ENCODE measurements around the gene ACADM. TPM values are rescaled to one million over a fixed set of nuclear protein-coding genes. Genes with fewer than 3 reads are reported as not detected.

ACADM gene
- total and polyA plus RNA-seq, 2 of the 13 experiments (the other 11 are each of a cell fraction or from before 2014, with no cell fraction given): 43.7 to 92.2 TPM

DNA sequence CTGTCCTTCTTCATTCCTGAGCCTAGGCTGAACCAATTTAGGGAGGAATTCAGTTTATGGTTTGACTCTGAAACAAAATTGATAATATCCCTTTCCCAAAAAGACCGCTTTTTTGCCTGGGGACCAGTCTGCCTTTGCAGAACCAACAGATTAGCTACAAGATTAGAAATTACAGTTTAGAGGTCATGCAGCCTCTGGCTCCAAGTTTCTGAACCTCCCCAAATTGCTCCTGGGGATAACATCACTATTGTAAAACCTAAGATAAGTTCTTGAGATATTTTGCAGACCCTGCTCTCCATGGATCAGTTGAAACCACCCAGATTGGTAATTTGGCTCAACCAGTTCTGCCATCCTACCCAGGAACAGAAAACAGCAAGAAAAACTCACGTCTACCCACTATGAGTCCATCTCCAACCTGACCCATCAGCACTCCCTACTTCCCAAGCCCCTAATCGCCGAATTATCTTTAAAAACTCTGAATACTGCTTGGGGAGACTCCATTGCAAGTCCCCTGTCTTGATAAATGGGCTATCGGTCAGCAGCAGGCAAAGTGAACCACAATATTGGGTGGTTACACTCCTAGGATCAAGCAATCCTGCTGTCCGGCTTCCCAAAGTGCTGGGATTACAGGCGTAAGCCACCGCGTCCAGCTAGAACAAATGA is 60.9 kb downstream of the ACADM start:
- intact Hi-C loops (cut with micrococcal nuclease; ENCODE audit: unreplicated experiment): no loop called here
- H3K4me1 ChIP-seq (ENCODE audit: insufficient read depth, low read length): peaks cover 27% of the 10 kb centered on the region
- peaks cover 35% of the 10 kb centered on the region for H4K20me1 ChIP-seq (ENCODE audit: insufficient read depth, low read length)
- H3K79me2 ChIP-seq (ENCODE audit: insufficient read depth, low read length): peaks cover 47% of the 10 kb centered on the region
- 40% methylated on average over 9 of the region's 9 CpGs for WGBS (ENCODE audit: low lambda C conversion rate)
- no peaks in the 10 kb centered on the region for H3K9me3 ChIP-seq (ENCODE audit: low read length)
- H3K9ac ChIP-seq (ENCODE audit: insufficient read depth, low read depth, low read length): peak overlapping the region; percentile 95
- H3K4me3 ChIP-seq (replicated peaks in 1 of 3; ENCODE audit: insufficient read depth in 1 of 3, low read depth in 2 of 3, low read length in 3 of 3): peak overlapping the region; percentile 9 to 48 (median 48); a peak in 5 of 6 replicates
- H3K36me3 ChIP-seq (replicated peaks in 1 of 2; ENCODE audit: control insufficient read depth in 1 of 2, insufficient read depth in 2 of 2, low read length in 2 of 2): peaks cover under 1 to 12% of the 10 kb centered on the region in 2 experiments; a peak in 3 of 5 replicates
- peak overlapping the region; percentile 67 for H3K4me2 ChIP-seq (ENCODE audit: low read depth, low read length)
- TSS peak; percentile 100 for BruUV-seq (replicated peaks)
- in situ Hi-C loops (cut with HindIII; ENCODE audit: extremely low pct_ligation_motif_present, low pct_unique_long_range_greater_than_20kb): loop anchor here (5.0 kb wide), 1 partner anchor 58 kb away; no protein-coding TSS in a partner anchor
- no peaks in the 10 kb centered on the region; a peak in 1 of 5 replicates for H3K27me3 ChIP-seq (ENCODE audit: control insufficient read depth in 1 of 2, insufficient read depth in 2 of 2, low read length in 2 of 2)
- H3K27ac ChIP-seq (ENCODE audit: extremely low read length, insufficient read depth, low read length): peak overlapping the region; percentile 89
- no peak for ATAC-seq
- ChIA-PET POLR2A (interaction anchor here (0.7 to 3.9 kb wide), 18 partner anchors 8 to 520 kb away, joined by 3 to 54 read pairs (median 5); partner anchors contain the start of genes ACADM and MSH4), CTCF (ENCODE audit: low intra/inter-chr PET ratio, low total read pairs) (no interaction called here)
- DNase-seq (ENCODE audit: low spot score): no peak
- H2AFZ ChIP-seq (ENCODE audit: low read length): peak overlapping the region; percentile 91
- FAIRE-seq: no peak
- TF ChIP-seq ZNF496 (CRISPR knock-in tag; IDR thresholded peaks at IDR 0.05; ENCODE audit: insufficient replicate concordance) (no peak), ZNF331 (CRISPR knock-in tag; IDR thresholded peaks at IDR 0.05) (no peak), ZNF317 (CRISPR knock-in tag; IDR thresholded peaks at IDR 0.05) (peak; percentile 15; the same call in 1 of the 2 replicates), PCBP2 (optimal IDR thresholded peaks at IDR 0.05; ENCODE audit: low read depth, low read length, poor library complexity, severe bottlenecking) (no peak), KLF15 (CRISPR knock-in tag; IDR thresholded peaks at IDR 0.05; ENCODE audit: borderline replicate concordance) (no peak), GATA4 (IDR thresholded peaks at IDR 0.05; ENCODE audit: borderline replicate concordance, low read depth) (no peak), MAFK (conservative IDR thresholded peaks at IDR 0.05 in 1 of 2, IDR thresholded peaks at IDR 0.05 in 1 of 2; ENCODE audit: low read length in 2 of 2) (no peak), XBP1 (CRISPR knock-in tag; IDR thresholded peaks at IDR 0.05) (no peak), POLR2A (IDR thresholded peaks at IDR 0.05; ENCODE audit: insufficient read depth in 1 of 2, low read depth in 2 of 2, low read length in 2 of 2) (no peak), MED8 (CRISPR knock-in tag; IDR thresholded peaks at IDR 0.05; ENCODE audit: insufficient replicate concordance) (peak; percentile 17), FOXA3 (CRISPR knock-in tag; IDR thresholded peaks at IDR 0.05) (no peak), ZNF776 (CRISPR knock-in tag; IDR thresholded peaks at IDR 0.05) (no peak), ZNF225 (CRISPR knock-in tag; IDR thresholded peaks at IDR 0.05) (no peak), SRY (CRISPR knock-in tag; IDR thresholded peaks at IDR 0.05) (no peak)
- TF ChIP-seq, protein P1, sequence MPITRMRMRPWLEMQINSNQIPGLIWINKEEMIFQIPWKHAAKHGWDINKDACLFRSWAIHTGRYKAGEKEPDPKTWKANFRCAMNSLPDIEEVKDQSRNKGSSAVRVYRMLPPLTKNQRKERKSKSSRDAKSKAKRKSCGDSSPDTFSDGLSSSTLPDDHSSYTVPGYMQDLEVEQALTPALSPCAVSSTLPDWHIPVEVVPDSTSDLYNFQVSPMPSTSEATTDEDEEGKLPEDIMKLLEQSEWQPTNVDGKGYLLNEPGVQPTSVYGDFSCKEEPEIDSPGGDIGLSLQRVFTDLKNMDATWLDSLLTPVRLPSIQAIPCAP (CRISPR knock-in tag; IDR thresholded peaks at IDR 0.05; ENCODE audit: low read depth): no peak
- TF ChIP-seq, protein P2, sequence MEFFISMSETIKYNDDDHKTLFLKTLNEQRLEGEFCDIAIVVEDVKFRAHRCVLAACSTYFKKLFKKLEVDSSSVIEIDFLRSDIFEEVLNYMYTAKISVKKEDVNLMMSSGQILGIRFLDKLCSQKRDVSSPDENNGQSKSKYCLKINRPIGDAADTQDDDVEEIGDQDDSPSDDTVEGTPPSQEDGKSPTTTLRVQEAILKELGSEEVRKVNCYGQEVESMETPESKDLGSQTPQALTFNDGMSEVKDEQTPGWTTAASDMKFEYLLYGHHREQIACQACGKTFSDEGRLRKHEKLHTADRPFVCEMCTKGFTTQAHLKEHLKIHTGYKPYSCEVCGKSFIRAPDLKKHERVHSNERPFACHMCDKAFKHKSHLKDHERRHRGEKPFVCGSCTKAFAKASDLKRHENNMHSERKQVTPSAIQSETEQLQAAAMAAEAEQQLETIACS (CRISPR knock-in tag; IDR thresholded peaks at IDR 0.05): no peak
- TF ChIP-seq, protein P3, sequence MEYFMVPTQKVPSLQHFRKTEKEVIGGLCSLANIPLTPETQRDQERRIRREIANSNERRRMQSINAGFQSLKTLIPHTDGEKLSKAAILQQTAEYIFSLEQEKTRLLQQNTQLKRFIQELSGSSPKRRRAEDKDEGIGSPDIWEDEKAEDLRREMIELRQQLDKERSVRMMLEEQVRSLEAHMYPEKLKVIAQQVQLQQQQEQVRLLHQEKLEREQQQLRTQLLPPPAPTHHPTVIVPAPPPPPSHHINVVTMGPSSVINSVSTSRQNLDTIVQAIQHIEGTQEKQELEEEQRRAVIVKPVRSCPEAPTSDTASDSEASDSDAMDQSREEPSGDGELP (IDR thresholded peaks at IDR 0.05; ENCODE audit: borderline replicate concordance, low read depth): no peak
- TF ChIP-seq, protein P4, sequence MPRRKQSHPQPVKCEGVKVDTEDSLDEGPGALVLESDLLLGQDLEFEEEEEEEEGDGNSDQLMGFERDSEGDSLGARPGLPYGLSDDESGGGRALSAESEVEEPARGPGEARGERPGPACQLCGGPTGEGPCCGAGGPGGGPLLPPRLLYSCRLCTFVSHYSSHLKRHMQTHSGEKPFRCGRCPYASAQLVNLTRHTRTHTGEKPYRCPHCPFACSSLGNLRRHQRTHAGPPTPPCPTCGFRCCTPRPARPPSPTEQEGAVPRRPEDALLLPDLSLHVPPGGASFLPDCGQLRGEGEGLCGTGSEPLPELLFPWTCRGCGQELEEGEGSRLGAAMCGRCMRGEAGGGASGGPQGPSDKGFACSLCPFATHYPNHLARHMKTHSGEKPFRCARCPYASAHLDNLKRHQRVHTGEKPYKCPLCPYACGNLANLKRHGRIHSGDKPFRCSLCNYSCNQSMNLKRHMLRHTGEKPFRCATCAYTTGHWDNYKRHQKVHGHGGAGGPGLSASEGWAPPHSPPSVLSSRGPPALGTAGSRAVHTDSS (CRISPR knock-in tag; conservative IDR thresholded peaks at IDR 0.05): no peak
- TF ChIP-seq, protein P5, sequence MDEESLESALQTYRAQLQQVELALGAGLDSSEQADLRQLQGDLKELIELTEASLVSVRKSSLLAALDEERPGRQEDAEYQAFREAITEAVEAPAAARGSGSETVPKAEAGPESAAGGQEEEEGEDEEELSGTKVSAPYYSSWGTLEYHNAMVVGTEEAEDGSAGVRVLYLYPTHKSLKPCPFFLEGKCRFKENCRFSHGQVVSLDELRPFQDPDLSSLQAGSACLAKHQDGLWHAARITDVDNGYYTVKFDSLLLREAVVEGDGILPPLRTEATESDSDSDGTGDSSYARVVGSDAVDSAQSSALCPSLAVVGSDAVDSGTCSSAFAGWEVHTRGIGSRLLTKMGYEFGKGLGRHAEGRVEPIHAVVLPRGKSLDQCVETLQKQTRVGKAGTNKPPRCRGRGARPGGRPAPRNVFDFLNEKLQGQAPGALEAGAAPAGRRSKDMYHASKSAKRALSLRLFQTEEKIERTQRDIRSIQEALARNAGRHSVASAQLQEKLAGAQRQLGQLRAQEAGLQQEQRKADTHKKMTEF (CRISPR knock-in tag; IDR thresholded peaks at IDR 0.05): no peak
